ENCODE results near the gene ASPHD2. TPM values are rescaled to one million over a fixed set of nuclear protein-coding genes. Genes with fewer than 3 reads are reported as not detected.

The ASPHD2 gene
- total RNA-seq, 4 donors from 2014 or later, result 0.20 to 2.2 (median 1.2) TPM

DNA sequence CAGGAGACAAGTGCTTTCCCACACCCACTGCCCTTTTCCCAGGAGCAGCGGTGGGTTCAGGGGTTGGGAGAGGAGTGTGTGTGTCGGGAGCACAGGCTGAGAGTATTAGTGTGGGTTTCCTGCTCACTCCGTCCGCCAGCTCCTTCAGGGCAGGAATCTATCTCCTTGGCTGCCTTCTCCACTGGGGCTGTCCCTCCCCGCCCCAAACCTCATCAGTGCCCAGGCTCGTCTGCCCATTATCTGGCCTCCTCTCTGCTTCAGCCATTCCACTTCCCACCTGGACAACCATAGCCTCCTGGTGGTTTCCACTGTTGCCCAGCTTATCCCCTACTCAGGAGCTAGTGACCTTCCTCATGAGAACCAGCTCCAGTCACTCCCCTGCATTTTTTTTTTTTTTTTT is 19.9 kb downstream of the ASPHD2 start:
- Histone ChIP-seq H3K36me3 (peaks cover 0 to 17% (median 1%) of the 10 kb centered on the region in 4 donors), H3K9me3 (no peaks in the 10 kb centered on the region), H3K4me3 (no peak overlapping the region), H3K27ac (no peak overlapping the region), H3K4me1 (no peaks in the 10 kb centered on the region), H3K27me3 (no peaks in the 10 kb centered on the region)
- 80% methylated on average over 6 of the region's 6 CpGs; no CpG with 5 or more reads in 1 of the 2 donors for WGBS, 2 donors (ENCODE audit: low coverage in 1 of 2)
- no peak for DNase-seq
- intact Hi-C loops (cut with DNase I; ENCODE audit: low total_unique reads) (no loop called here), in situ Hi-C loops (cut with MboI; ENCODE audit: low pct_ligation_motif_present in 1 of 4, low pct_unique_long_range_greater_than_20kb in 1 of 4, low sequenced_read_pairs in 3 of 4) (no loop called here)
- TF ChIP-seq, protein P1, sequence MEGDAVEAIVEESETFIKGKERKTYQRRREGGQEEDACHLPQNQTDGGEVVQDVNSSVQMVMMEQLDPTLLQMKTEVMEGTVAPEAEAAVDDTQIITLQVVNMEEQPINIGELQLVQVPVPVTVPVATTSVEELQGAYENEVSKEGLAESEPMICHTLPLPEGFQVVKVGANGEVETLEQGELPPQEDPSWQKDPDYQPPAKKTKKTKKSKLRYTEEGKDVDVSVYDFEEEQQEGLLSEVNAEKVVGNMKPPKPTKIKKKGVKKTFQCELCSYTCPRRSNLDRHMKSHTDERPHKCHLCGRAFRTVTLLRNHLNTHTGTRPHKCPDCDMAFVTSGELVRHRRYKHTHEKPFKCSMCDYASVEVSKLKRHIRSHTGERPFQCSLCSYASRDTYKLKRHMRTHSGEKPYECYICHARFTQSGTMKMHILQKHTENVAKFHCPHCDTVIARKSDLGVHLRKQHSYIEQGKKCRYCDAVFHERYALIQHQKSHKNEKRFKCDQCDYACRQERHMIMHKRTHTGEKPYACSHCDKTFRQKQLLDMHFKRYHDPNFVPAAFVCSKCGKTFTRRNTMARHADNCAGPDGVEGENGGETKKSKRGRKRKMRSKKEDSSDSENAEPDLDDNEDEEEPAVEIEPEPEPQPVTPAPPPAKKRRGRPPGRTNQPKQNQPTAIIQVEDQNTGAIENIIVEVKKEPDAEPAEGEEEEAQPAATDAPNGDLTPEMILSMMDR (IDR thresholded peaks at IDR 0.05), result no peak
- TF ChIP-seq POLR2AphosphoS5 (IDR thresholded peaks at IDR 0.05) (no peak), POLR2A (IDR thresholded peaks at IDR 0.05) (no peak), EP300 (IDR thresholded peaks at IDR 0.05; ENCODE audit: low read depth) (no peak)

DNA sequence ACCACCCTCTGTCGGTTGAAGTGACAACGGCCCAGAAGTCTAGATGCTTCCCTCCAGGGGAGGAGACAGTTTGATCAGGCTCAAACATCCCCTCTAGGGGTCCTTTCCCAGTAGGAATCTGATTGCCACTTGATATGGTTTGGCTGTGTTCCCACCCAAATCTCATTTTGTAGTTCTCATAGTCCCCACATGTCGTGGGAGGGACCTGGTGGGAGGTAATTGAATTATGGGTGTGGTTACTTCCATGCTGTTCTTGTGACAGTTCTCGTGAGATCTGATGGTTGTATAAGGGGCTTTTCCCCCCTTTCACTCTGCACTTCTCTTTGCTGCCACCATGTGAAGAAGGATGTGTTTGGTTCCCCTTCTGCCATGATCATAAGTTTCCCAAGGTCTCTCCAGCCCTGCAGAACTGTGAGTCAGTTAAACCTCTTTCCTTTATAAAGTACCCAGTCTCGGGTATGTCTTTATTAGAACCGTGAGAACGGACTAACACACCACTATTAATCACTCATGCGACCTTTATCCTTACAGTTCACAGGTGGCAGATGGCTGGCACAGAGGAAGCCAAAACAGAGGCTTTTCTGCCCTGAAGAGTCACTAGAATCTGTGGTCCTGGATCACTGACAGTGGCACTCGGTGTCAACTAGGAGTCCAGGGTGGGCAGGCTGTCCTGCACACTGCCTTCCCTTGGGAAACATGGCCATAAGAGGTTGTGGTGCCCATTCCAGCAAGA is 21.6 kb downstream of the ASPHD2 start:
- TF ChIP-seq, protein P1 (IDR thresholded peaks at IDR 0.05), result no peak
- no peak for TF ChIP-seq EP300 (IDR thresholded peaks at IDR 0.05; ENCODE audit: low read depth)
- no peak for TF ChIP-seq POLR2AphosphoS5 (IDR thresholded peaks at IDR 0.05)
- TF ChIP-seq POLR2A (IDR thresholded peaks at IDR 0.05), result no peak
- peaks cover 0 to 18% (median 3%) of the 10 kb centered on the region in 4 donors for H3K36me3 ChIP-seq
- intact Hi-C loops (cut with DNase I; ENCODE audit: low total_unique reads), result no loop called here
- no peaks in the 10 kb centered on the region for H3K27me3 ChIP-seq
- H3K4me1 ChIP-seq, result no peaks in the 10 kb centered on the region
- no peaks in the 10 kb centered on the region for H3K9me3 ChIP-seq
- H3K4me3 ChIP-seq, result no peak overlapping the region
- 74 to 91% methylated on average over 7 to 9 of the region's 9 CpGs for WGBS, 2 donors (ENCODE audit: low coverage in 1 of 2)
- H3K27ac ChIP-seq, result no peak overlapping the region
- in situ Hi-C loops (cut with MboI; ENCODE audit: low pct_ligation_motif_present in 1 of 4, low pct_unique_long_range_greater_than_20kb in 1 of 4, low sequenced_read_pairs in 3 of 4), result loop anchor here in 1 of 4 donors (5.0 kb wide), 1 partner anchor 43 kb away; no protein-coding TSS in a partner anchor
- DNase-seq, result no peak

DNA sequence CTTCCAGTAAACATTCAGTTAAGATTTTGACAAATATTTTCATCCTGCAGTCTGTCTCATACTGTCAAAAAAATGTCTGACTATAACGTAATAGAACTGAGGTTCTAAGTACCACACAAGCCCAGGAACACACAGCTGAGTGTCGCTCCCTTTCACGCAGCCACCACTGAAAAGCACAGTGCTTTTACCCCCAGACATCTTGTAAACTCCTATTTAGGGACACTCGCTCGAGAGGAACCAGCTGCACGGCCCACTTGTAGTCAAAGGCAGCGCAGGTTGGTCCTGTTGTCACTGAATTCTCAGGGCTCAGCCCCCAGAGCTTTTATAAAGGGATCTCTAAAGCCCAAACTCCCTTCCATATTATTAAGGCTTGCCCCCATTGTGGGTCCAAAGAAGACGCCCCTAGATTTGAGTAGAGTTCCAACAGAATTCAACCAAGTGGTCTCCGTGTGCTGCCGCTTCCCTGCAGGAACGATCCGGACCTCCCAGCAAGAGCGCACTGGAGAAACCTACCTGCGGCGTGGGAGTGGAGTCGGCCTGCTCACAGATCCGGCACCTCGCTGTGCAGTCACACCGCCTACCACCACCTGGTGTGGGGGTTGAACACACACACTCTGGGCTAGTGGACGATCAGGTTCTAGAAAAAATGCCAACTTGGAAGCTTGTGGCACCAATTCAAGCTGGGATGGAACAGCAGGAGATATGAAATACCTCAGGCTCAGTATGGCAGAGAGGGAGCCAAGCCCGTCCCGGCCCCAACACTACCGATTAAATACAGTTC is 23.4 kb downstream of the ASPHD2 start:
- no peak for DNase-seq
- Histone ChIP-seq H3K27ac (no peak overlapping the region), H3K4me3 (no peak overlapping the region), H3K9me3 (no peaks in the 10 kb centered on the region), H3K4me1 (no peaks in the 10 kb centered on the region), H3K36me3 (peaks cover 0 to 21% (median 4%) of the 10 kb centered on the region in 4 donors), H3K27me3 (no peaks in the 10 kb centered on the region)
- intact Hi-C loops (cut with DNase I; ENCODE audit: low total_unique reads), result no loop called here
- 95 to 100% methylated on average over 1 to 23 of the region's 23 CpGs for WGBS, 2 donors (ENCODE audit: low coverage in 1 of 2)
- no peak for TF ChIP-seq POLR2A (IDR thresholded peaks at IDR 0.05)
- no peak for TF ChIP-seq EP300 (IDR thresholded peaks at IDR 0.05; ENCODE audit: low read depth)
- TF ChIP-seq, protein P1 (IDR thresholded peaks at IDR 0.05), result no peak
- TF ChIP-seq POLR2AphosphoS5 (IDR thresholded peaks at IDR 0.05), result no peak
- in situ Hi-C loops (cut with MboI; ENCODE audit: low pct_ligation_motif_present in 1 of 4, low pct_unique_long_range_greater_than_20kb in 1 of 4, low sequenced_read_pairs in 3 of 4), result loop anchor here in 1 of 4 donors (5.0 kb wide), 1 partner anchor 45 kb away; no protein-coding TSS in a partner anchor

DNA sequence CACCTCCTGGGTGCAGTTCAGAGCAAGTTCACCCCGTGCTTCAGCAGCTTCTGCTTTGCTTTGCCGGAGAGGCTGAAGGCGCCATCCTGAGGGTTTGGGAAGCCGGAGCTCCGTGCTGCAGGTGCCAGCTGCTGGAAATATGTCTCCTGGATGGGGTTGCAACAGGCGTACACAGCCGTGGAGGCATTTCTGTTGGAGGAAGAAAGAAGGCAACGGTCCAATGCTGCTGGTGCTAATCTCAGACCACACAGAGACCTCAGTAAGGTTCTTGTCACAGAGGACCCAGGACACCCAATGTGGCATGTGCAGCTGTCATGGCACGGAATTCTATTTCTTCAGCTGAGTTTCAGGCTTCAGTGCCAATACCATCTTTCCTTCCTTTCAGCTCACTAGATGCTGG is 24.2 kb downstream of the ASPHD2 start:
- intact Hi-C loops (cut with DNase I; ENCODE audit: low total_unique reads) (no loop called here), in situ Hi-C loops (cut with MboI; ENCODE audit: low pct_ligation_motif_present in 1 of 4, low pct_unique_long_range_greater_than_20kb in 1 of 4, low sequenced_read_pairs in 3 of 4) (loop anchor here in 1 of 4 donors (5.0 kb wide), 1 partner anchor 46 kb away; no protein-coding TSS in a partner anchor)
- 95 to 100% methylated on average over 3 to 9 of the region's 9 CpGs for WGBS, 2 donors (ENCODE audit: low coverage in 1 of 2)
- Histone ChIP-seq H3K27me3 (no peaks in the 10 kb centered on the region), H3K27ac (no peak overlapping the region), H3K9me3 (no peaks in the 10 kb centered on the region), H3K4me3 (no peak overlapping the region), H3K4me1 (no peaks in the 10 kb centered on the region), H3K36me3 (peaks cover 0 to 29% (median 8%) of the 10 kb centered on the region in 4 donors)
- DNase-seq, result no peak
- TF ChIP-seq, protein P1 (IDR thresholded peaks at IDR 0.05), result no peak
- TF ChIP-seq POLR2A (IDR thresholded peaks at IDR 0.05), result no peak
- no peak for TF ChIP-seq EP300 (IDR thresholded peaks at IDR 0.05; ENCODE audit: low read depth)
- no peak for TF ChIP-seq POLR2AphosphoS5 (IDR thresholded peaks at IDR 0.05)

Data from transverse colon (tissue), 4 donors.